Thyroid gland (tissue), 4 donors: Measurements from ENCODE around the gene XPNPEP1.

Source experiments
- POLR2A ChIP-seq, 2 donors: fragments of 450-650 bp; IDR thresholded peaks; one replicate each; pipeline ENCODE4 v1.6.1; 2017; ENCODE audit warnings: antibody characterized with exemption in 2 of 2, mild to moderate bottlenecking in 2 of 2, moderate library complexity in 1 of 2
- TF ChIP-seq, protein P1 (sequence below), 6 experiments: fragments of 200-600 bp in 3 of 6; fragments of 450-650 bp in 3 of 6; sonication (generic) in 3 of 6; IDR thresholded peaks; one replicate each; pipeline ENCODE4 v1.5.1; 2016 to 2019; ENCODE audit warnings: antibody characterized with exemption in 6 of 6, mild to moderate bottlenecking in 2 of 6, inconsistent platforms in 1 of 6, moderate library complexity in 1 of 6

DNA sequence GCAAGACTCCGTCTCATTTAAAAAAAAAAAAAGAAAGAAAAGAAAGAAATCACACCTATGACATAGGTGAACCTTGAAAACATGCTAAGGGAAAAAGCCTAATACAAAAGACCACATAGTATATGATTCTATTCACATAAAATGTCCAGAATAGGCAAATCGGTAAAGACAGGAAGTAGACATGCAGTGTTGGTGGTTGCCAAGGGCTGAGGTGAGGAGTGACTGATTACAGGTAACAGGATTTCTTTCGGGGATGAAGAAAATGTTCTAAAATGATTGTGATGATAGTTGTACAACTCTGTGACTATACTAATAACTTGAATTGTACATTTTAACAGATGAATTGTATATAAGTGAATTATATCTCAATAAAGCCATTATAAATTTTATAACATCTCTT, 3.3 kb downstream of the XPNPEP1 start:
- TF ChIP-seq, protein P1, sequence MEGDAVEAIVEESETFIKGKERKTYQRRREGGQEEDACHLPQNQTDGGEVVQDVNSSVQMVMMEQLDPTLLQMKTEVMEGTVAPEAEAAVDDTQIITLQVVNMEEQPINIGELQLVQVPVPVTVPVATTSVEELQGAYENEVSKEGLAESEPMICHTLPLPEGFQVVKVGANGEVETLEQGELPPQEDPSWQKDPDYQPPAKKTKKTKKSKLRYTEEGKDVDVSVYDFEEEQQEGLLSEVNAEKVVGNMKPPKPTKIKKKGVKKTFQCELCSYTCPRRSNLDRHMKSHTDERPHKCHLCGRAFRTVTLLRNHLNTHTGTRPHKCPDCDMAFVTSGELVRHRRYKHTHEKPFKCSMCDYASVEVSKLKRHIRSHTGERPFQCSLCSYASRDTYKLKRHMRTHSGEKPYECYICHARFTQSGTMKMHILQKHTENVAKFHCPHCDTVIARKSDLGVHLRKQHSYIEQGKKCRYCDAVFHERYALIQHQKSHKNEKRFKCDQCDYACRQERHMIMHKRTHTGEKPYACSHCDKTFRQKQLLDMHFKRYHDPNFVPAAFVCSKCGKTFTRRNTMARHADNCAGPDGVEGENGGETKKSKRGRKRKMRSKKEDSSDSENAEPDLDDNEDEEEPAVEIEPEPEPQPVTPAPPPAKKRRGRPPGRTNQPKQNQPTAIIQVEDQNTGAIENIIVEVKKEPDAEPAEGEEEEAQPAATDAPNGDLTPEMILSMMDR (IDR thresholded peaks at IDR 0.05): no peak
- no peak for TF ChIP-seq POLR2A (IDR thresholded peaks at IDR 0.05)
